ENCODE data around the gene C16orf78. TPM values are rescaled to one million over a fixed set of nuclear protein-coding genes. Genes with fewer than 3 reads are reported as not detected.

The C16orf78 gene
- total and polyA plus RNA-seq, 2 of the 8 experiments (the other 6 are each of a cell fraction or from before 2014, with no cell fraction given): not detected

GRCh38 chr16:49424961-49425360 is 51.4 kb downstream of the C16orf78 start:
- DNase-seq (ENCODE audit: low read depth in 1 of 2, low spot score in 2 of 2): no peak
- no peak overlapping the region for H2BK5ac ChIP-seq (ENCODE audit: low read depth, low read length)
- H3K4ac ChIP-seq (replicated peaks; ENCODE audit: insufficient read length, low read depth, low read length): no peak overlapping the region
- no peaks in the 10 kb centered on the region for H3K36me3 ChIP-seq (ENCODE audit: control insufficient read depth in 2 of 4, insufficient read depth in 4 of 4, low read length in 3 of 4)
- no peak overlapping the region for H2BK120ac ChIP-seq (replicated peaks; ENCODE audit: low read depth, low read length)
- peaks cover 2 to 4% of the 10 kb centered on the region in 2 experiments; a peak in 1 of 4 replicates for H3K9me3 ChIP-seq (ENCODE audit: insufficient read depth in 2 of 2, low read depth in 1 of 2, low read length in 1 of 2)
- H3K9ac ChIP-seq (replicated peaks in 1 of 4; ENCODE audit: extremely low read depth in 1 of 4, low read depth in 3 of 4, low read length in 3 of 4): no peak overlapping the region
- H3K56ac ChIP-seq (replicated peaks; ENCODE audit: insufficient read length, low read depth, low read length): no peak overlapping the region
- ChIA-PET POLR2A (ENCODE audit: partially characterized antibody) (no interaction called here), CTCF (ENCODE audit: partially characterized antibody) (interaction anchor here (1.1 to 2.8 kb wide), 4 partner anchors 8 to 168 kb away, joined by 3 to 10 read pairs (median 4); no protein-coding TSS in a partner anchor)
- no peaks in the 10 kb centered on the region for H4K20me1 ChIP-seq (replicated peaks in 1 of 2; ENCODE audit: control insufficient read depth in 1 of 2, insufficient read depth in 2 of 2, low read length in 2 of 2)
- 96% methylated on average over 6 of the region's 6 CpGs; no CpG with 5 or more reads in 1 of the 2 experiments for WGBS, 2 experiments (ENCODE audit: extremely low coverage in 1 of 2, insufficient coverage in 1 of 2, insufficient read length in 1 of 2, insufficient replicate concordance in 2 of 2, low coverage in 1 of 2, low lambda C conversion rate in 2 of 2, missing lambda C conversion rate in 1 of 2)
- no peaks in the 10 kb centered on the region for H3K4me1 ChIP-seq (replicated peaks in 1 of 4; ENCODE audit: control insufficient read depth in 3 of 4, insufficient read depth in 4 of 4, low read length in 3 of 4)
- H3K4me3 ChIP-seq (ENCODE audit: extremely low read depth in 1 of 4, insufficient read depth in 2 of 4, low read depth in 3 of 4, low read length in 4 of 4): no peak overlapping the region
- H3K79me1 ChIP-seq (ENCODE audit: low read depth, low read length): no peaks in the 10 kb centered on the region
- TF ChIP-seq ASH2L (IDR thresholded peaks at IDR 0.05; ENCODE audit: low read length) (no peak), ATF3 (IDR thresholded peaks at IDR 0.05; ENCODE audit: insufficient read depth, low read depth, low read length) (no peak), MAX (IDR thresholded peaks at IDR 0.05) (no peak), POLR2AphosphoS5 (IDR thresholded peaks at IDR 0.05; ENCODE audit: low read depth, low read length) (no peak), POLR2A (IDR thresholded peaks at IDR 0.05; ENCODE audit: control extremely low read depth in 1 of 2, low read depth in 2 of 2, low read length in 2 of 2) (no peak), TBP (IDR thresholded peaks at IDR 0.05; ENCODE audit: low read depth, low read length) (no peak), EZH2 (IDR thresholded peaks at IDR 0.05; ENCODE audit: low read depth, low read length, severe bottlenecking) (no peak), JUND (IDR thresholded peaks at IDR 0.05; ENCODE audit: low read length) (no peak), CEBPB (IDR thresholded peaks at IDR 0.05; ENCODE audit: low read depth, low read length) (no peak), RNF2 (IDR thresholded peaks at IDR 0.05; ENCODE audit: borderline replicate concordance, low read depth, low read length, missing control alignments, poor library complexity, severe bottlenecking) (no peak), PHF8 (conservative IDR thresholded peaks at IDR 0.05; ENCODE audit: low read depth, low read length) (no peak), SRF (IDR thresholded peaks at IDR 0.05; ENCODE audit: low read depth, low read length) (no peak), FOSL1 (IDR thresholded peaks at IDR 0.05; ENCODE audit: insufficient read depth, low read depth, low read length) (no peak), BRCA1 (IDR thresholded peaks at IDR 0.05; ENCODE audit: low read depth, low read length) (no peak)
- H3K23ac ChIP-seq (ENCODE audit: insufficient read length): no peak overlapping the region
- no peak overlapping the region for H4K8ac ChIP-seq (ENCODE audit: extremely low read depth, insufficient read depth, low read length)
- H3K79me2 ChIP-seq (ENCODE audit: control insufficient read depth in 1 of 2, insufficient read depth in 2 of 2, low read length in 2 of 2): no peaks in the 10 kb centered on the region
- H2AK5ac ChIP-seq (ENCODE audit: low read depth, low read length): no peak overlapping the region
- H3K27ac ChIP-seq (ENCODE audit: low read depth, low read length): no peak overlapping the region
- no peak overlapping the region for H2AFZ ChIP-seq (ENCODE audit: low read length)
- no peak overlapping the region for H3K14ac ChIP-seq (ENCODE audit: insufficient read length)
- H3K27me3 ChIP-seq (replicated peaks in 1 of 4; ENCODE audit: control insufficient read depth in 3 of 4, extremely low read depth in 1 of 4, insufficient read depth in 3 of 4, low read length in 3 of 4): no peaks in the 10 kb centered on the region; a peak in 1 of 7 replicates
- H3K18ac ChIP-seq (ENCODE audit: extremely low read depth, low read length): no peak overlapping the region
- FAIRE-seq: no peak
- no peak overlapping the region for H2BK15ac ChIP-seq (ENCODE audit: low read length)
- H4K91ac ChIP-seq (replicated peaks; ENCODE audit: insufficient read length, low read length): no peak overlapping the region
- no peak overlapping the region for H3K4me2 ChIP-seq (ENCODE audit: insufficient read depth in 1 of 2, low read depth in 2 of 2, low read length in 2 of 2)
- H2BK20ac ChIP-seq (ENCODE audit: low read length): no peak overlapping the region
- no peak overlapping the region for H4K5ac ChIP-seq (ENCODE audit: insufficient read length, low read depth, low read length)
- H3K23me2 ChIP-seq (ENCODE audit: low read depth, low read length): no peaks in the 10 kb centered on the region; the same call in 1 of the 2 replicates
- no peak overlapping the region for H2BK12ac ChIP-seq (ENCODE audit: low read depth, low read length)
